ENCODE data around the gene MED13L. TPM values are rescaled to one million over a fixed set of nuclear protein-coding genes. Genes with fewer than 3 reads are reported as not detected.

Gene MED13L
- total and polyA plus RNA-seq, 2 of the 8 experiments (the other 6 are each of a cell fraction or from before 2014, with no cell fraction given), result 15.9 to 51.7 TPM

DNA sequence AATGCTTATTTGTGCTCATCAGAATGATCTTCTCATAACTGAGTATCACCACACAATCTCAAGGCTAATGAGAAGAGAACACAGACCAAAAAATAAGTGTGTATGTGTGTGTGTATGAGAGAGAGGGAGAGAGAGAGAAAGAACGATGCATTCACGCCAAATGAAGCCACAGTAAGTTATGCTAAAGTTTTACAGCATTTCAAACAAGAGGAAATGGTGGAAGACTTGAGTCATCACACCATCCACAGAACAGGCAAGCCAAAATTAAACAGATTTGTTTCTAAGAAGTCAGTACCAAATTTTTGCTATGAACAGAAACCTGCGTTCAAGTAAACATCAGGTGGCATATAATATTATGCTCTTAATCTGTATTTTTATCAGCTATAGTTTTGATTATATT lies 141.2 kb downstream of the MED13L start:
- no peak overlapping the region for H3K18ac ChIP-seq (ENCODE audit: extremely low read depth, low read length)
- no peak for TF ChIP-seq NANOG (IDR thresholded peaks at IDR 0.05; ENCODE audit: insufficient read depth, low read depth, low read length, poor library complexity, severe bottlenecking)
- TF ChIP-seq BRCA1 (IDR thresholded peaks at IDR 0.05; ENCODE audit: low read depth, low read length), result no peak
- TF ChIP-seq SIRT6 (IDR thresholded peaks at IDR 0.05; ENCODE audit: low read length), result no peak
- TF ChIP-seq TAF1 (IDR thresholded peaks at IDR 0.05; ENCODE audit: low read depth, low read length), result no peak
- TF ChIP-seq KDM4A (IDR thresholded peaks at IDR 0.05; ENCODE audit: low read depth, low read length, severe bottlenecking), result no peak
- no peak for TF ChIP-seq ASH2L (IDR thresholded peaks at IDR 0.05; ENCODE audit: low read length)
- no peak for TF ChIP-seq HDAC6 (IDR thresholded peaks at IDR 0.05; ENCODE audit: low read depth, low read length)
- TF ChIP-seq, protein P1, sequence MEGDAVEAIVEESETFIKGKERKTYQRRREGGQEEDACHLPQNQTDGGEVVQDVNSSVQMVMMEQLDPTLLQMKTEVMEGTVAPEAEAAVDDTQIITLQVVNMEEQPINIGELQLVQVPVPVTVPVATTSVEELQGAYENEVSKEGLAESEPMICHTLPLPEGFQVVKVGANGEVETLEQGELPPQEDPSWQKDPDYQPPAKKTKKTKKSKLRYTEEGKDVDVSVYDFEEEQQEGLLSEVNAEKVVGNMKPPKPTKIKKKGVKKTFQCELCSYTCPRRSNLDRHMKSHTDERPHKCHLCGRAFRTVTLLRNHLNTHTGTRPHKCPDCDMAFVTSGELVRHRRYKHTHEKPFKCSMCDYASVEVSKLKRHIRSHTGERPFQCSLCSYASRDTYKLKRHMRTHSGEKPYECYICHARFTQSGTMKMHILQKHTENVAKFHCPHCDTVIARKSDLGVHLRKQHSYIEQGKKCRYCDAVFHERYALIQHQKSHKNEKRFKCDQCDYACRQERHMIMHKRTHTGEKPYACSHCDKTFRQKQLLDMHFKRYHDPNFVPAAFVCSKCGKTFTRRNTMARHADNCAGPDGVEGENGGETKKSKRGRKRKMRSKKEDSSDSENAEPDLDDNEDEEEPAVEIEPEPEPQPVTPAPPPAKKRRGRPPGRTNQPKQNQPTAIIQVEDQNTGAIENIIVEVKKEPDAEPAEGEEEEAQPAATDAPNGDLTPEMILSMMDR (IDR thresholded peaks at IDR 0.05; ENCODE audit: control extremely low read depth in 1 of 3, insufficient read depth in 1 of 3, low read depth in 1 of 3, low read length in 3 of 3), result no peak
- no peak for TF ChIP-seq MAFK (IDR thresholded peaks at IDR 0.05; ENCODE audit: low read depth, low read length)
- TF ChIP-seq, protein P2, sequence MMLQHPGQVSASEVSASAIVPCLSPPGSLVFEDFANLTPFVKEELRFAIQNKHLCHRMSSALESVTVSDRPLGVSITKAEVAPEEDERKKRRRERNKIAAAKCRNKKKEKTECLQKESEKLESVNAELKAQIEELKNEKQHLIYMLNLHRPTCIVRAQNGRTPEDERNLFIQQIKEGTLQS (IDR thresholded peaks at IDR 0.05; ENCODE audit: insufficient read depth, low read depth, low read length), result no peak
- TF ChIP-seq GABPA (IDR thresholded peaks at IDR 0.05; ENCODE audit: borderline replicate concordance, insufficient read depth, low read length), result no peak

More for the DNA sequence above, 141.2 kb downstream of the MED13L start:
- no peak overlapping the region for H2BK120ac ChIP-seq (replicated peaks; ENCODE audit: low read depth, low read length)
- H3K4me2 ChIP-seq (ENCODE audit: insufficient read depth in 1 of 2, low read depth in 2 of 2, low read length in 2 of 2), result no peak overlapping the region
- no peak overlapping the region for H4K91ac ChIP-seq (replicated peaks; ENCODE audit: insufficient read length, low read length)
- no peak overlapping the region for H2BK20ac ChIP-seq (ENCODE audit: low read length)
- no peaks in the 10 kb centered on the region for H3K9me3 ChIP-seq (ENCODE audit: insufficient read depth in 2 of 2, low read depth in 1 of 2, low read length in 1 of 2)
- H3K79me1 ChIP-seq (ENCODE audit: low read depth, low read length), result no peaks in the 10 kb centered on the region
- H3K14ac ChIP-seq (ENCODE audit: insufficient read length), result no peak overlapping the region
- H3K4me1 ChIP-seq (replicated peaks in 1 of 4; ENCODE audit: control insufficient read depth in 3 of 4, insufficient read depth in 4 of 4, low read length in 3 of 4), result peaks cover 0 to 12% (median 7%) of the 10 kb centered on the region in 4 experiments
- no peak overlapping the region for H2BK5ac ChIP-seq (ENCODE audit: low read depth, low read length)
- DNase-seq (ENCODE audit: low read depth in 1 of 2, low spot score in 2 of 2), result no peak
- H3K27ac ChIP-seq (ENCODE audit: low read depth, low read length), result no peak overlapping the region
- H4K20me1 ChIP-seq (replicated peaks in 1 of 2; ENCODE audit: control insufficient read depth in 1 of 2, insufficient read depth in 2 of 2, low read length in 2 of 2), result peaks cover 0 to 2% of the 10 kb centered on the region in 2 experiments
- FAIRE-seq, result no peak
- no peak overlapping the region for H2AFZ ChIP-seq (ENCODE audit: low read length)
- no peak overlapping the region for H3K56ac ChIP-seq (replicated peaks; ENCODE audit: insufficient read length, low read depth, low read length)
- H2BK12ac ChIP-seq (ENCODE audit: low read depth, low read length), result no peak overlapping the region
- H3K4ac ChIP-seq (replicated peaks; ENCODE audit: insufficient read length, low read depth, low read length), result no peak overlapping the region
- 81% methylated on average over 3 of the region's 3 CpGs; no CpG with 5 or more reads in 1 of the 2 experiments for WGBS, 2 experiments (ENCODE audit: extremely low coverage in 1 of 2, insufficient coverage in 1 of 2, insufficient read length in 1 of 2, insufficient replicate concordance in 2 of 2, low coverage in 1 of 2, low lambda C conversion rate in 2 of 2, missing lambda C conversion rate in 1 of 2)
- CTCF ChIA-PET (ENCODE audit: partially characterized antibody), result interaction anchor here (0.6 to 0.7 kb wide), 2 partner anchors 92 to 619 kb away, joined by 3 read pairs; no protein-coding TSS in a partner anchor
- no peaks in the 10 kb centered on the region for H3K36me3 ChIP-seq (ENCODE audit: control insufficient read depth in 2 of 4, insufficient read depth in 4 of 4, low read length in 3 of 4)
- no peak overlapping the region for H3K9ac ChIP-seq (replicated peaks in 1 of 4; ENCODE audit: extremely low read depth in 1 of 4, low read depth in 3 of 4, low read length in 3 of 4)
- H2AK5ac ChIP-seq (ENCODE audit: low read depth, low read length), result no peak overlapping the region
- no peak overlapping the region for H3K4me3 ChIP-seq (ENCODE audit: extremely low read depth in 1 of 4, insufficient read depth in 2 of 4, low read depth in 3 of 4, low read length in 4 of 4)
- POLR2A ChIA-PET (ENCODE audit: partially characterized antibody), result no interaction called here
- no peak overlapping the region for H4K5ac ChIP-seq (ENCODE audit: insufficient read length, low read depth, low read length)
- H3K27me3 ChIP-seq (replicated peaks in 1 of 4; ENCODE audit: control insufficient read depth in 3 of 4, extremely low read depth in 1 of 4, insufficient read depth in 3 of 4, low read length in 3 of 4), result no peaks in the 10 kb centered on the region
- H3K23ac ChIP-seq (ENCODE audit: insufficient read length), result no peak overlapping the region
- H4K8ac ChIP-seq (ENCODE audit: extremely low read depth, insufficient read depth, low read length), result no peak overlapping the region
- H3K79me2 ChIP-seq (ENCODE audit: control insufficient read depth in 1 of 2, insufficient read depth in 2 of 2, low read length in 2 of 2), result peaks cover 0 to 87% of the 10 kb centered on the region in 2 experiments; a peak in 3 of 4 replicates
- no peak overlapping the region for H2BK15ac ChIP-seq (ENCODE audit: low read length)
- no peaks in the 10 kb centered on the region for H3K23me2 ChIP-seq (ENCODE audit: low read depth, low read length)
